PC-3 (cell line): ENCODE measurements around the gene PACSIN1. TPM values are rescaled to one million over a fixed set of nuclear protein-coding genes. Genes with fewer than 3 reads are reported as not detected.

Experiments
- ATAC-seq: fragments of 200-7000 bp; cut with Tn5 transposase; 2 replicates; pipeline ENCODE4 v1.9.1; 2020; ENCODE audit warnings: mild to moderate bottlenecking, moderate library complexity
- BruUV-seq: library from RNA; stranded (reverse); fragments of 400-500 nt; replicated peaks from 2 replicates; lab custom pipeline; 2021; lab: Mats Ljungman, UMichigan
- CTCF ChIA-PET: fragments of 300-600 bp; sonication (Branson Sonifier 250); formaldehyde crosslinking; loops from one replicate; lab custom pipeline; 2022; ENCODE audit warnings: antibody characterized with exemption; lab: Charles Lee
- POLR2A ChIA-PET: fragments of 300-600 bp; sonication (Branson Sonifier 250); formaldehyde crosslinking; loops from one replicate; lab custom pipeline; 2022; ENCODE audit warnings: antibody characterized with exemption; ENCODE audit not compliant: unreplicated experiment; lab: Charles Lee
- DNase-seq: peaks from one replicate; pipeline ENCODE4 v3.0.0-alpha.2; 2015
- H2AFZ ChIP-seq: fragments of 300-600 bp; sonication (generic); 2 replicates; pipeline ENCODE4 v1.6.0; 2016; ENCODE audit warnings: antibody characterized with exemption, low read length
- H3F3A ChIP-seq: fragments of 300-600 bp; sonication (generic); one replicate; pipeline ENCODE4 v1.6.0; 2017; ENCODE audit warnings: antibody characterized with exemption, low read length, control low read depth, mild to moderate bottlenecking; ENCODE audit not compliant: unreplicated experiment
- H3K27ac ChIP-seq: fragments of 300-600 bp; sonication (generic); 2 replicates; pipeline ENCODE4 v1.5.1; 2016; ENCODE audit warnings: mild to moderate bottlenecking, low read length
- H3K27me3 ChIP-seq: fragments of 300-600 bp; sonication (generic); 2 replicates; pipeline ENCODE4 v1.6.1; 2016; ENCODE audit warnings: low read length, mixed read lengths
- H3K36me3 ChIP-seq: fragments of 300-600 bp; sonication (generic); 2 replicates; pipeline ENCODE4 v1.6.1; 2016; ENCODE audit warnings: low read depth, mixed run types, low read length, mixed read lengths
- H3K4me1 ChIP-seq: fragments of 300-600 bp; sonication (generic); 2 replicates; pipeline ENCODE4 v1.5.1; 2016; ENCODE audit warnings: low read length; ENCODE audit not compliant: insufficient read depth
- H3K4me2 ChIP-seq: fragments of 300-600 bp; sonication (generic); 2 replicates; pipeline ENCODE4 v1.6.0; 2016; ENCODE audit warnings: low read length
- H3K4me3 ChIP-seq: fragments of 300-600 bp; sonication (generic); 2 replicates; pipeline ENCODE4 v1.5.1; 2016; ENCODE audit warnings: mild to moderate bottlenecking, low read length, mixed read lengths
- H3K79me2 ChIP-seq: fragments of 300-600 bp; sonication (generic); 2 replicates; pipeline ENCODE4 v1.6.1; 2017; ENCODE audit warnings: low read length, mixed read lengths
- H3K9ac ChIP-seq: fragments of 300-600 bp; sonication (generic); 2 replicates; pipeline ENCODE4 v1.6.0; 2016; ENCODE audit warnings: mild to moderate bottlenecking, low read length
- H3K9me2 ChIP-seq: fragments of 300-600 bp; sonication (generic); replicated peaks from 2 replicates; pipeline ENCODE4 v1.6.1; 2016; ENCODE audit warnings: mixed run types, low read length, mixed read lengths
- H3K9me3 ChIP-seq: fragments of 300-600 bp; sonication (generic); 2 replicates; pipeline ENCODE4 v1.6.1; 2016; ENCODE audit warnings: low read length, mixed read lengths
- H4K20me1 ChIP-seq: fragments of 300-600 bp; sonication (generic); 2 replicates; pipeline ENCODE4 v1.6.1; 2016; ENCODE audit warnings: low read length, mixed read lengths
- CTCF ChIP-seq: fragments of 300-600 bp; sonication (generic); conservative IDR thresholded peaks from 2 replicates; pipeline ENCODE4 v1.5.1; 2017; ENCODE audit warnings: antibody characterized with exemption, low read depth, mild to moderate bottlenecking, low read length
- EZH2 ChIP-seq: fragments of 300-600 bp; sonication (generic); IDR thresholded peaks from one replicate; pipeline ENCODE4 v1.6.1; 2017; ENCODE audit warnings: antibody characterized with exemption, mild to moderate bottlenecking, low read length; ENCODE audit not compliant: unreplicated experiment
- EZH2phosphoT487 ChIP-seq: fragments of 300-600 bp; sonication (generic); IDR thresholded peaks from 2 replicates; pipeline ENCODE4 v1.6.1; 2018; ENCODE audit warnings: mild to moderate bottlenecking, antibody characterized with exemption, low read length, borderline replicate concordance
- intact Hi-C: fragments of 100-400 bp; cut with micrococcal nuclease; formaldehyde crosslinking; loops from 2 replicates; pipeline ENCODE4 v1.9.0; 2023
- total RNA-seq: library from RNA; depleted of rRNA; stranded (reverse); fragments of >200 nt; gene quantifications from 2 replicates; pipeline ENCODE4 v1.2.3, GENCODE V29; 2014

PACSIN1 gene
- total RNA-seq, 1 experiment from 2014 or later, result 2.3 TPM

DNA sequence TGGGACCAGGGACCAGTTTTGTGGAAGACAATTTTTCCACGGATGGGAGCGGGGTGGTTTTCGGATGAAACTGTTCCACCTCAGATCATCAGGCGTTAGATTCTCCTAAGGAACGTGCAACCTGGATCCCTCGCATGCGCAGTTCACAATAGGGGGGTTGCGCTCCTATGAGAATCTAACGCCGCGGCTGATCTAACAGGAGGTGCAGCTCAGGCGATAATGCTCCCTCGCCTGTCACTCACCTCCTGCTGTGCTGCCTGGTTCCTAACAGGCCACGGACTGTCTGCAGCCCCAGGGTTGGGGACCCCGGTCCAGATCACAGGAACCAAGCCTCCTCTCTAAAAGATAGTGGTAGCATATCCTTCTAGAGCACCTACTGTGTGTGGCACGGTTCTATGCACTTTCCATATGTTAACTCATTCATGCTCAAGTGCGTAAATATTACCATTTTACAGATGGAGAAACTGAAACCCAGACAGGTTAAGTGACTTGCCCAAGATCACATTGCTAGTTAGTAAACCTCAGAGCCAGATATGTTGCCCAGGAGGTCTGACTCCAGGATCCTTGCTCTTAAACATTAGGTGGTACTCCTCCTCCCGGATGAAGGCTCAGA is 65.0 kb downstream of the PACSIN1 start:
- ChIA-PET CTCF (no interaction called here), POLR2A (no interaction called here)
- no TSS peak for BruUV-seq

DNA sequence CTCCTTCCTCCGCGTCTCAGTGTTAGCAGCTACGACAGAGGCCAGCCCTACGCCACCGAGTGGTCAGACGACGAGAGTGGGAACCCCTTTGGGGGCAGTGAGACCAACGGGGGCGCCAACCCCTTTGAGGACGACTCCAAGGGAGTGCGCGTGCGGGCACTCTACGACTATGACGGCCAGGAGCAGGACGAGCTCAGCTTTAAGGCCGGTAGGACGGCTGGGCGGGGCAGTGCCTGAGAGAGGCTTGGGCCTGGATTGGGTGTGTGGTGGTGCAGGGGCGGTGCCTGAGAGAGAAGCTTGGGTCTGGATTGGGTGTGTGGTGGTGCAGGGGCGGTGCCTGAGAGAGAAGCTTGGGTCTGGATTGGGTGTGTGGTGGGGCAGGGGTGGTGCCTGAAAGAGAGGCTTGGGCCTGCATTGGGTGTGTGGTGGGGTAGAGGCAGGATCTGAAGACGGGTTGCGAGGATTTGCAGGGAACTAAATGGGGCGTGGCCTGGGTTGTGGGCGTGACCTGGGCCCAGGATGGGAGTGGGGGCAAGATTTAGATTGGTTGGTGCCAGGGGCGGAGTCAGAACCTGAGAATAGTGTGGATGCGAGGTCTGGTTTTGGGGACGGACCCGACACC is 65.8 kb downstream of the PACSIN1 start:
- Histone ChIP-seq H3K4me2 (no peak overlapping the region), H3K36me3 (no peaks in the 10 kb centered on the region), H3K4me1 (peaks cover 15% of the 10 kb centered on the region), H3K9me2 (no peaks in the 10 kb centered on the region), H4K20me1 (no peaks in the 10 kb centered on the region), H3F3A (no peaks in the 10 kb centered on the region), H3K27me3 (no peaks in the 10 kb centered on the region), H3K79me2 (no peaks in the 10 kb centered on the region), H3K4me3 (no peak overlapping the region), H3K27ac (no peak overlapping the region), H2AFZ (no peak overlapping the region), H3K9ac (no peak overlapping the region), H3K9me3 (no peaks in the 10 kb centered on the region)
- ATAC-seq (no peak), DNase-seq (no peak)
- CTCF ChIA-PET, result no interaction called here
- intact Hi-C loops, result no loop called here
- no peak for TF ChIP-seq EZH2phosphoT487
- TF ChIP-seq CTCF, result no peak
- TF ChIP-seq EZH2, result no peak
- no TSS peak for BruUV-seq
- POLR2A ChIA-PET, result no interaction called here

More for the DNA sequence above, 65.0 kb downstream of the PACSIN1 start:
- H3K4me1 ChIP-seq, result peaks cover 6% of the 10 kb centered on the region
- no peaks in the 10 kb centered on the region for H3K36me3 ChIP-seq
- H3F3A ChIP-seq, result no peaks in the 10 kb centered on the region
- H2AFZ ChIP-seq, result no peak overlapping the region
- DNase-seq (no peak), ATAC-seq (no peak)
- no peak overlapping the region for H3K4me3 ChIP-seq
- no peak overlapping the region for H3K9ac ChIP-seq
- no peak overlapping the region for H3K4me2 ChIP-seq
- no peaks in the 10 kb centered on the region for H4K20me1 ChIP-seq
- H3K27me3 ChIP-seq, result no peaks in the 10 kb centered on the region
- TF ChIP-seq EZH2phosphoT487, result no peak
- TF ChIP-seq CTCF, result no peak
- TF ChIP-seq EZH2, result no peak
- H3K27ac ChIP-seq, result no peak overlapping the region
- no peaks in the 10 kb centered on the region for H3K9me3 ChIP-seq
- no peaks in the 10 kb centered on the region for H3K79me2 ChIP-seq
- no peaks in the 10 kb centered on the region for H3K9me2 ChIP-seq
- intact Hi-C loops, result no loop called here

DNA sequence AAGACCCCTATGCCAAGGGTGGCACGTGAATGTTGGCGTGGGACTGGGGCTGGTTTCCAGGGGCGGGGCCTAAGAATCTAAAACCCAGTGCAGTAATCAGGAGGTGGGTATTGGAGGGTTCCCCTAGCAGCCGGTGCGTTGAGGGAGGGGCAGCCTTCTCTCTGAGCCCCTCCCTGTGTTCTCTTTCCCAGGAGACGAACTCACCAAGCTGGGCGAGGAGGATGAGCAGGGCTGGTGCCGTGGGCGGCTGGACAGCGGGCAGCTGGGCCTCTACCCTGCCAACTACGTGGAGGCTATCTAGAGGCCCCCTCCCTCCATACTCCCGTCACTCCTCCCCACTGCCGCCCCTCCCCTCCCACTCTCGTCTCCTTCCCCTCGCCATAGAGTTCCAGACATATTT is 66.4 kb downstream of the PACSIN1 start:
- TF ChIP-seq EZH2 (no peak), CTCF (no peak), EZH2phosphoT487 (no peak)
- H3K9me2 ChIP-seq, result no peaks in the 10 kb centered on the region
- no peak overlapping the region for H3K27ac ChIP-seq
- intact Hi-C loops, result no loop called here
- H3K4me2 ChIP-seq, result no peak overlapping the region
- H3K4me3 ChIP-seq, result no peak overlapping the region
- DNase-seq (no peak), ATAC-seq (no peak)
- no peaks in the 10 kb centered on the region for H3K36me3 ChIP-seq
- H3K9ac ChIP-seq, result no peak overlapping the region
- H3F3A ChIP-seq, result no peaks in the 10 kb centered on the region
- ChIA-PET CTCF (no interaction called here), POLR2A (no interaction called here)
- no peaks in the 10 kb centered on the region for H3K79me2 ChIP-seq
- no peaks in the 10 kb centered on the region for H4K20me1 ChIP-seq
- no peaks in the 10 kb centered on the region for H3K9me3 ChIP-seq
- H3K27me3 ChIP-seq, result no peaks in the 10 kb centered on the region
- H2AFZ ChIP-seq, result no peak overlapping the region
- BruUV-seq, result no TSS peak
- peaks cover 20% of the 10 kb centered on the region for H3K4me1 ChIP-seq
